HEK293T (cell line): ENCODE results near the gene PBX2.
A peak's percentile ranks its signal among the peaks of the same experiment; 100 is the strongest.

Source experiments
- CTCF ChIA-PET: fragments of 350-600 bp; formaldehyde crosslinking; extraction: SDS; loops from one replicate; lab custom pipeline; 2021; ENCODE audit warnings: antibody characterized with exemption, inconsistent platforms; lab: Yijun Ruan, JAX
- POLR2A ChIA-PET: fragments of 350-600 bp; formaldehyde crosslinking; extraction: SDS; loops from one replicate; lab custom pipeline; 2020; ENCODE audit warnings: antibody characterized with exemption, inconsistent platforms; lab: Yijun Ruan, JAX
- DNase-seq: peaks from one replicate; pipeline ENCODE4 v3.0.0; 2012; ENCODE audit warnings: mixed read lengths; ENCODE audit errors: extremely low spot score
- ARNT ChIP-seq: fragments of 450-650 bp; IDR thresholded peaks from 2 replicates; pipeline ENCODE4 v1.6.1; 2017; ENCODE audit warnings: mild to moderate bottlenecking
- BHLHE40 ChIP-seq: fragments of 450-650 bp; IDR thresholded peaks from 2 replicates; pipeline ENCODE4 v1.6.1; 2016; ENCODE audit warnings: mild to moderate bottlenecking, moderate library complexity, borderline replicate concordance
- CTBP1 ChIP-seq: fragments of 450-650 bp; IDR thresholded peaks from 2 replicates; pipeline ENCODE4 v1.6.1; 2016; ENCODE audit warnings: borderline replicate concordance
- ELF4 ChIP-seq: fragments of 450-650 bp; IDR thresholded peaks from 2 replicates; pipeline ENCODE4 v1.6.1; 2017; ENCODE audit warnings: antibody characterized with exemption
- FOXA1 ChIP-seq: fragments of 450-650 bp; IDR thresholded peaks from 2 replicates; pipeline ENCODE4 v1.6.1; 2016; ENCODE audit warnings: mild to moderate bottlenecking
- FOXK2 ChIP-seq: fragments of 450-650 bp; IDR thresholded peaks from 2 replicates; pipeline ENCODE4 v1.6.1; 2016; ENCODE audit warnings: mild to moderate bottlenecking
- FOXM1 ChIP-seq: fragments of 450-650 bp; IDR thresholded peaks from 2 replicates; pipeline ENCODE4 v1.6.1; 2017; ENCODE audit warnings: mild to moderate bottlenecking, borderline replicate concordance
- HDGF ChIP-seq: fragments of 450-650 bp; IDR thresholded peaks from 2 replicates; pipeline ENCODE4 v1.6.1; 2017; ENCODE audit warnings: antibody characterized with exemption, borderline replicate concordance
- L3MBTL2 ChIP-seq: fragments of 450-650 bp; conservative IDR thresholded peaks from 2 replicates; pipeline ENCODE4 v1.6.1; 2016; ENCODE audit warnings: mild to moderate bottlenecking
- LEF1 ChIP-seq: fragments of 450-650 bp; IDR thresholded peaks from 2 replicates; pipeline ENCODE4 v1.6.1; 2017; ENCODE audit warnings: mild to moderate bottlenecking, borderline replicate concordance
- NFRKB ChIP-seq: fragments of 450-650 bp; IDR thresholded peaks from 2 replicates; pipeline ENCODE4 v1.6.1; 2016; ENCODE audit warnings: mild to moderate bottlenecking, moderate library complexity
- PKNOX1 ChIP-seq: fragments of 450-650 bp; IDR thresholded peaks from 2 replicates; pipeline ENCODE4 v1.6.1; 2016
- SP1 ChIP-seq: fragments of 450-650 bp; IDR thresholded peaks from 2 replicates; pipeline ENCODE4 v1.6.1; 2017
- SUZ12 ChIP-seq: fragments of 450-650 bp; IDR thresholded peaks from 2 replicates; pipeline ENCODE4 v1.6.1; 2016; ENCODE audit warnings: mild to moderate bottlenecking
- TARDBP ChIP-seq: fragments of 450-650 bp; IDR thresholded peaks from 2 replicates; pipeline ENCODE4 v1.6.1; 2016
- ZNF384 ChIP-seq: fragments of 450-650 bp; IDR thresholded peaks from 2 replicates; pipeline ENCODE4 v1.6.1; 2016

The PBX2 gene

DNA sequence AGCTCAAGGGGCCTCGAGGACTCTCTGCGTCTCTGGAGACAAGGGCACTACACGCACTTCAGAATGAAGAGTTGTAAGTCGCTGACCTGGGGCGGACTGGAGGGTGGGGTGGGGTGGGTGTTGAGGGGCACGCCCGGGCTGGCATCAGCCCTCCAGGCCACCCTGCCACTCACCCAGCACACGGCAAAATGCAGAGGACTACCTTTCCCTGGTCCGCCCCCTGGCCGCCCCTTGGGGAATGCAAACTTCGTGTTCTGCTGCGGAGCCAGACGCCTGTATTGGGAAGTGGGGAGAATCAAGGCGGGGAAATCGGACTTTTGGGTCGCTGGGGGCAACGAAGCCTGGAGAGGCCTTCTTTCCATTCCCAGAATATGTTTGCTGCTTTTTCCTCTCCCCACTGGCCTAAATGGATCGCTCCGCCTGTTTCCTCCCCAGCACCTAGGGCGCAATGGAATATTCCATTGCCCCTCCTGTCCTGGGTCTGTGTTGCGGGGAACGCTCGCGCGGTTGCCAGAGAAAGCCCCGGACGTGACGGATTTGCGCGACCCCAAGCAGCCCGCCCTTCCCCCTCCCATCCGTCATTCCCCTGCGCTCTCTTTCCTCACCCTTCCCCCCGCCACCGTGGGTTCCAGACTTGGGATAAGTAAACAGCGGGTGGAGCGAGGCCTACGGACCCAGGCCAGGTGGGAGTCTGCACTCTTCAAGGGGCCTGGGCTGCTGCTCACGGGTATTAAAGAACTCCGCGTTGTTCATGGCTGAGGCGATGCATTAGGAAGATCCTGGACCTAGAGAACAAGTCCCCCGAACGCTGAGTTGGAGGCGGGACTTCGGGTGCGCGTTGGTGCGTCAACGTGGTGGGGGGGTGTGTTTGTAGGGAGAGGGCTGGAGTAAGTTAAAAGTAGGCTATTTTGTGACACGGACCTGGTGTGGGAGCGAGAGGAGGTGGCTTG is 36.2 kb downstream of the PBX2 start, which contains the start of gene PPT2:
Gene PPT2 (plus strand): TSS at position 578 of the 950 bp plus-strand sequence. CDS start 454 bp downstream, outside the sequence.
- TF ChIP-seq TARDBP = no peak
- TF ChIP-seq PKNOX1 = peak; percentile 55
- TF ChIP-seq FOXK2 = peak; percentile 86
- no peak for TF ChIP-seq L3MBTL2
- no peak for TF ChIP-seq ZNF384
- TF ChIP-seq HDGF = no peak
- no peak for TF ChIP-seq SP1
- no peak for TF ChIP-seq CTBP1
- no peak for TF ChIP-seq FOXM1
- TF ChIP-seq ARNT = peak; percentile 41; the same call in 1 of the 2 replicates
- no peak for TF ChIP-seq ELF4
- no peak for TF ChIP-seq LEF1
- peak; percentile 59; the same call in 1 of the 2 replicates for TF ChIP-seq BHLHE40
- no peak for TF ChIP-seq SUZ12
- no peak for TF ChIP-seq NFRKB
- CTCF ChIA-PET = no interaction called here
- DNase-seq = peak; percentile 90
- POLR2A ChIA-PET = interaction anchor here (0.7 to 2.2 kb wide), 11 partner anchors 18 to 347 kb away, joined by 3 to 57 read pairs (median 4); partner anchors contain the start of genes AGPAT1, ATF6B, FKBPL and LSM2

- TF ChIP-seq L3MBTL2 (peak; percentile 19), ELF4 (no peak)
- ChIA-PET CTCF (interaction anchor here (0.7 to 1.0 kb wide), 2 partner anchors 36 to 271 kb away, joined by 3 to 4 read pairs; no protein-coding TSS in a partner anchor), POLR2A (interaction anchor here (1.0 to 2.2 kb wide), 8 partner anchors 19 to 42 kb away, joined by 3 to 57 read pairs (median 6); partner anchors contain the start of genes ATF6B, FKBPL, GPSM3 and PBX2)
- peak; percentile 59 for DNase-seq
Measured at GRCh38 chr6:32152769-32153563, 37.0 kb downstream of the PBX2 start.

GRCh38 chr6:32151863-32152768 is 37.9 kb downstream of the PBX2 start, which contains the start of gene PRRT1:
PRRT1 (minus strand) TSS chr6:32151939; CDS start chr6:32151827, 112 bp downstream.
- POLR2A ChIA-PET = interaction anchor here (1.1 to 2.2 kb wide), 5 partner anchors 23 to 43 kb away, joined by 4 to 57 read pairs (median 16); partner anchors contain the start of genes ATF6B, FKBPL and GPSM3
- CTCF ChIA-PET = interaction anchor here (0.6 to 1.0 kb wide), 3 partner anchors 35 to 361 kb away, joined by 3 to 4 read pairs (median 3); no protein-coding TSS in a partner anchor
- DNase-seq = no peak
- TF ChIP-seq BHLHE40 (no peak), ZNF384 (no peak), L3MBTL2 (no peak), NFRKB (no peak), TARDBP (no peak), SUZ12 (no peak), FOXA1 (no peak), ELF4 (no peak), PKNOX1 (no peak), FOXM1 (no peak), LEF1 (no peak), SP1 (no peak)

DNA sequence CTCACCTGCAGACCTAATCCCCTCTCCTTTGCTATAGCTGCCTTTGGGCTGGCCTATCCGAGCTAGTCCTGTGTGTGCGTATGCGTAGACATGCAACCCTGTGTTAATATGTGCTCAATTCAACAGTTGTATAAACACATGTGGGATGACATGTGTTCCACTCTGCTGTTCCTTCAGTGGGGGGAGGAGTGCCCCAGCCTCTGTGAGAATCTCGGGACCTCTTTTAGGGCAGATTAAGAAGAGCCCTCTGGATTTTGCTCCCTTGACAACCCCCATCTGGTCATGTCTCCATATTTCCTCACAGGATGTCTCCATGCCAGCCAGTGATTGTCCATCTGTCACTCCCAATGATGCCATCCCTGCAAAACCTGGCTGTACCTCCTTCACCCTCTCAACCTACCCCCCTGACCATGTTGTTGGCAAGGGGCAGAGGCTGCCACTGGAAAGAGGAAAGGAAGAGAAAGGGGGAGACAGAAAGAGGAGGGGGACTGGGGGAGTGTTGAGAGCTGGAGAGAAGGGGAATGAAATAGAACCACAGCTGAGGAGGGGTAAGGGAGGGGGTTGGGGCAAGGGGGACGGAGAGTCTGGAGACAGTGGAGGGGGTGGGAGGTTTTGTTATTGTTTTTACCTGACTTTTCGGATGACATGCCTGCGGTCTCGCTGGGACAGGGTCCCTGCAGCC is 38.7 kb downstream of the PBX2 start:
- ChIA-PET CTCF (no interaction called here), POLR2A (interaction anchor here (1.0 to 2.2 kb wide), 4 partner anchors 20 to 42 kb away, joined by 3 to 57 read pairs (median 12); partner anchors contain the start of genes ATF6B, FKBPL and GPSM3)
- DNase-seq = no peak

More for the DNA sequence above, 38.7 kb downstream of the PBX2 start:
- no peak for TF ChIP-seq SP1
- no peak for TF ChIP-seq FOXK2
- TF ChIP-seq ARNT = no peak
- no peak for TF ChIP-seq ZNF384
- no peak for TF ChIP-seq L3MBTL2
- no peak for TF ChIP-seq PKNOX1
- no peak for TF ChIP-seq SUZ12
- TF ChIP-seq LEF1 = no peak
- TF ChIP-seq FOXM1 = no peak
- no peak for TF ChIP-seq ELF4
- no peak for TF ChIP-seq HDGF
- TF ChIP-seq BHLHE40 = no peak
- TF ChIP-seq NFRKB = no peak
- TF ChIP-seq FOXA1 = no peak
- TF ChIP-seq TARDBP = no peak
